Subcutaneous abdominal adipose tissue (tissue), 5 donors: ENCODE measurements around the gene MAP1LC3A.

Experiments
- H3K27ac ChIP-seq: one replicate; pipeline ENCODE4 v1.7.0; 2013; ENCODE audit warnings: low read depth, mild to moderate bottlenecking, inconsistent platforms, low read length, moderate library complexity
- H3K27me3 ChIP-seq, 5 donors: one replicate each; pipeline ENCODE4 v1.7.0; 2013; ENCODE audit warnings: low read length in 5 of 5, inconsistent platforms in 1 of 5; ENCODE audit not compliant: control insufficient read depth in 5 of 5, insufficient read depth in 4 of 5
- H3K36me3 ChIP-seq, 5 donors: one replicate each; pipeline ENCODE4 v1.7.0; 2013; ENCODE audit warnings: low read length in 5 of 5; ENCODE audit not compliant: control insufficient read depth in 5 of 5, insufficient read depth in 5 of 5
- H3K4me1 ChIP-seq, 5 donors: one replicate each; pipeline ENCODE4 v1.7.0; 2013; ENCODE audit warnings: low read length in 5 of 5, mild to moderate bottlenecking in 3 of 5, moderate library complexity in 1 of 5; ENCODE audit not compliant: control insufficient read depth in 5 of 5, insufficient read depth in 5 of 5
- H3K4me3 ChIP-seq, 5 donors: one replicate each; pipeline ENCODE4 v1.7.0; 2013; ENCODE audit warnings: low read length in 5 of 5, low read depth in 1 of 5
- H3K9ac ChIP-seq, 5 donors: one replicate each; pipeline ENCODE4 v1.7.0; 2013; ENCODE audit warnings: low read length in 5 of 5, mild to moderate bottlenecking in 4 of 5, moderate library complexity in 3 of 5
- H3K9me3 ChIP-seq, 5 donors: one replicate each; pipeline ENCODE4 v1.7.0; 2013; ENCODE audit warnings: low read length in 5 of 5; ENCODE audit not compliant: control insufficient read depth in 5 of 5
- donor health status: healthy.
- donor health status: healthy.
- donor health status: healthy.
- donor health status: healthy.
- donor health status: healthy.

MAP1LC3A gene

GRCh38 chr20:34600892-34601653, 42.6 kb downstream of the MAP1LC3A start:
- Histone ChIP-seq H3K27me3 (no peaks in the 10 kb centered on the region), H3K4me3 (no peak overlapping the region), H3K27ac (no peak overlapping the region), H3K4me1 (peaks cover 0 to 8% (median 2%) of the 10 kb centered on the region in 5 donors), H3K9me3 (no peaks in the 10 kb centered on the region), H3K36me3 (no peaks in the 10 kb centered on the region), H3K9ac (no peak overlapping the region)

- Histone ChIP-seq H3K27ac (no peak overlapping the region), H3K36me3 (peaks cover 0 to 5% (median 0%) of the 10 kb centered on the region in 5 donors), H3K27me3 (no peaks in the 10 kb centered on the region), H3K4me1 (peaks cover 0 to 8% (median 2%) of the 10 kb centered on the region in 5 donors), H3K4me3 (no peak overlapping the region), H3K9ac (no peak overlapping the region), H3K9me3 (no peaks in the 10 kb centered on the region)
These were observed 46.7 kb downstream of the MAP1LC3A start for GRCh38 chr20:34604980-34605788.

- Histone ChIP-seq H3K36me3 (peaks cover 0 to 5% (median 0%) of the 10 kb centered on the region in 5 donors), H3K4me1 (no peaks in the 10 kb centered on the region), H3K9me3 (no peaks in the 10 kb centered on the region), H3K4me3 (no peak overlapping the region), H3K27me3 (no peaks in the 10 kb centered on the region), H3K9ac (no peak overlapping the region), H3K27ac (no peak overlapping the region)
These were observed 48.5 kb downstream of the MAP1LC3A start for GRCh38 chr20:34607066-34607465.
